HG03060 (cell line): Measurements from ENCODE around the gene FAM118A.
"Not testable (repeated sequence)": the region's sequence is repeated elsewhere in the genome, so short reads cannot be mapped to it uniquely, and the experiment has no call there.

Source experiments
- ATAC-seq: cut with Tn5 transposase; IDR thresholded peaks from one replicate; pipeline ENCODE4 v1.9.1; 2021; ENCODE audit warnings: low read depth, moderate number of reproducible peaks; ENCODE audit not compliant: unreplicated experiment

Gene FAM118A

GRCh38 chr22:45280587-45280980 lies 29.1 kb upstream of the FAM118A start:
- ATAC-seq = no peak

DNA sequence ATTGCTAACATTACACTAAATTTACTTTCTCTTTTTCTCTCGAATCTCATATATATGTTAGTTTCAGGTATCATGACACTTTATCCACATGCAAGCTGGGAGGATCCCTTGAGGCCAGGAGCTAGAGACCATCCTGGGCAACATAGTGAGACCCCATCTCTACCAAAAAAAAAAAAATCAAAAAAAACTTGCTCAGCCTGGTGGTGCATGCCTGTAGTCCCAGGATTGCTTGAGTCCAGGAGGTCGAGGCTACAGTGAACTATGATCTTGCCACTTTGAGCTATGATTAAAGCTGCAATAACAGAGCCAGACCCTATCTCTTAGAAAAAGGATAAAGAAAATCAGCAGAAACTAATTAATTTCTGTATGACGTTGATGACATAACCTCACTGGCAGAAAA lies 28.7 kb upstream of the FAM118A start:
- no peak for ATAC-seq

- ATAC-seq = no peak
Measured at GRCh38 chr22:45284705-45285262, 24.9 kb upstream of the FAM118A start, which contains the start of gene UPK3A. Gene UPK3A (plus strand): TSS chr22:45284949. CDS start chr22:45285014, 65 bp downstream.

- no peak for ATAC-seq
Measured at GRCh38 chr22:45285263-45286058, 24.3 kb upstream of the FAM118A start.

DNA sequence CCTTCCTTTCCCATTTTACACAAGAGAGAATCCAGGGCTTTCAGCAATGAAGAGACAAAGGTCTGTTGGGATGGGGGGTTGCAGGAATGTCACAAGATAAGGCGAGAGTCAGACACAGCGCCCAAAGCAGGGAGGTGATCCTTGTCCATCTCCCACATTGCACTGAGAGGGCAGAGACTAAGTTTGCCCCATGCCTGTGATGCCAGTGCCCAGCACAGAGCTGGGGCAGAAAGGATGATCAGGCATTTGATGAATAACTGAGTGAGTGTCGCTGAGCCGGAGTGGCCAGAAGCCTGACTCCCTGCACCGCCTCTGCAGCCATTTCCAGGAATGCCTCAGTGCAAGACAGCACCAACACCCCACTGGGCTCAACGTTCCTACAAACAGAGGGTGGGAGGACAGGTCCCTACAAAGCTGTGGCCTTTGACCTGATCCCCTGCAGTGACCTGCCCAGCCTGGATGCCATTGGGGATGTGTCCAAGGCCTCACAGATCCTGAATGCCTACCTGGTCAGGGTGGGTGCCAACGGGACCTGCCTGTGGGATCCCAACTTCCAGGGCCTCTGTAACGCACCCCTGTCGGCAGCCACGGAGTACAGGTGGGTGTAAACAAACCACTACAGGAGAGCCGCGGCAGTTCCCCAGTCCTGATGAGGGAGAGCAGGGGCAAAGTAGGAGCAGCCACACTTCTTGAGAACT lies 22.7 kb upstream of the FAM118A start:
- ATAC-seq = no peak

DNA sequence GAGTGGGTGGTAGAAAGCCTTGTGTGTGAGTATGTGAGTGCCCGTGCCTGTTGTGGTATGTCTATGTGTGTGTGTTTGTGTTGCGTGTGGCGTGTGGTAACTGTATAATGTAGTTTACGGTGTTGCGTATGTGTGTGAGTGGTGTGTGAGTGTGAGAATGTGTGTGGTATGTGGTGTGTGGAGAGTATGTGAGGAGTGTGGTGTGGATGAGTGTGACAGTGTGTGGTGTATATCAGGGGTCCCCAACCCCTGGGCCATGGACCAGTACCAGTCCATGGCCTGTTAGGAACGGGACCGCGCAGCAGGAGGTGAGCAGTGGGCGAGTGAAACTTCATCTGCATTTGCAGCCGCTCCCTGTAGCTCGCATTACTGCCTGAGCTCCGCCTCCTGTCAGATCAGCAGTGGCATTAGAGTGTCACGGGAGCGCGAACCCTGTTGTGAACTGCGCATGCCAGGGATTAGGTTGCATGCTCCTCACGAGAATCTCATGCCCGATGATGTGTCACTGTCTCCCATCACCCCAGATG lies 19.3 kb upstream of the FAM118A start:
- no peak for ATAC-seq

DNA sequence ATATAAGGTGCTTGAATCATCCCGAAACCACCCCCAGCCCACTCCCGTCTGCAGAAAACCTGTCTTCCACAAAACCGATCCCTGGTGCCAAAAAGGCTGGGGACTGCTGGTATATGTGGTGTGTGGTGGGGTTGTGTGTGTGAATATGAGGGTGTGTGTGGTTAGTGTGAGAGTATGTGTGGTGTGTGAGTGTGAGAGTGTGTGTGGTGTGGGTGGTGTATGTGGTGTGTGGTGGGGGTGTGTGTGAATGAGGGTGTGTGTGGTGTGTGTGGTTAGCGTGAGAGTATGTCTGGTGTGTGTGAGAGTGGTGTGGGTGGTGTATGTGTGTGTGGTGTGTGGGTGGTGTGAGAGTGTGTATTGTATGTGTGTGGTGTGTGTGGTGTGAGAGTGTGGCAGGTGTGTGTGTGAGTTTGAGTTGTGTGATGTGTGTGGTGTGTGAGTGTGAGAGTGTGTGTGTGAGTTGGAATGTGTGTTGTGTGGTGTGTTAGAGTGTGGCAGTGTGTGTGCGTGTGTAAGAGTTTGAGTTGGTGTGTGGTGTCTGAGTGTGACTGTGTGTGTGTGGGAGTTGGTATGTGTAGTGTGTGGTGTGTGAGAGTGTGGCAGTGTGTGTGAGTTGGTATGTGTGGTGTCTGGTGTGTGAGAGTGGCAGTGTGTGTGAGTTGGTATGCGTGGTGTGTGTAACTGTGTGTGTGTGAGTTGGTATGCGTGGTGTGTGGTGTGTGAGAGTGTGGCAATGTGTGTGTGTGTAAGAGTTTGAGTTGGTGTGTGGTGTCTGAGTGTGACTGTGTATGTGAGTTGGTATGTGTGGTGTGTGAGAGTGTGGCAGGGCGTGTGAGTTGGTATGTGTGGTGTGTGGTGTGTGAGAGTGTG lies 18.4 kb upstream of the FAM118A start:
- no peak for ATAC-seq

DNA sequence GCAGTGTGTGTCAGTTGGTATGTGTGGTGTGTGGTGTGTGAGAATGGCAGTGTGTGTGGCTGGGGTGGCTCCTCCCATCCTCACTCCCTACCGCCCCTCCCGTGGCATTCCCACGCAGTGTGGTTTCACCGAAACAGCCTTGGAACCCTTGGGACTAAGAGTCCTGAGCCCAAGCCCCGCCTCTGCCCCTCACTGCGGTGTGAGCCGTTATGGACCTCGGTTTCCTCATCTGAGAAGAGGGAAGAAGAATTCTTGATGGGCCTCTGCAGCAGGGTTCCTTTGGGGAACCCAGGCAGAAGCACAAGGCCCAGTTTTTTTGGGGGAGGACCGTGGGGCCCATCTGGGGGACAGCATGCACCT lies 17.8 kb upstream of the FAM118A start:
- no peak for ATAC-seq

GRCh38 chr22:45292731-45293442 lies 16.8 kb upstream of the FAM118A start:
- no peak for ATAC-seq

DNA sequence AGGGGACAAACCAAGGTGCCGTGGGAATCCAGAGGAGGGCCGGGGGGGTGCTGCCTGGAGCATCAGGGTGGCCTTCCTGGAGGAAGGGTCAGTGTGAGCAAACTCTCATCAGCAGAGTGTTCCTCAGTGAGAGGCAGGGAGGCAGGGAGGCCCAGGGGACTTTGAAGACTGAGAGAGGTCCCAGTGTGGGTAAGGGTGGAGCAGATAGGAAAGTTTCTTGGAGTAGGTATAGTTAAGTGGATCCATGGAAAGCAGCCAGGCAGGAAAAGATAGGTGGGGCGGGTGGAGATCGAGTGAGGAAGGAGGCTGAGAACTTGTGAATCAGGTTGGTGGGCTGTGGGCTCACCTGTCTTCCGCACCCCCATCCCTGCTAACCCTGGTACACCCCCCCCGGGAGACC lies 15.7 kb upstream of the FAM118A start:
- ATAC-seq = no peak

DNA sequence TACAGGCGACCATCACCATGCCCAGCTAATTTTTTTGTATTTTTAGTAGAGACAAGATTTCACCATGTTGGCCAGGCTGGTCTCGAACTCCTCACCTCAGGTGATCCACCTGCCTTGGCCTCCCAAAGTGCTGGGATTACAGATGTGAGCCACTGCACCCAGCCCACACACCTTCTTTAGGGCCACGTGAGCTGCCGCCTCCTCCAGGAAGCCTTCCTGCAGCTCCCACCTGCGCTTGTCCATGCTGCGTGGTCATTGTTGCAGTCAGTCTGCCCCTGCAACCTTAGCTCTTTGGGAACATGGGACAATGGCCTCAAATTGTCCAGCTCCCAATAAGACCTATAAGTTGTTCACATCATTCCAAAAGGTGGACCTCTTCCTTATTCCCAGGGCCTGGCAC lies 14.7 kb upstream of the FAM118A start:
- not testable (repeated sequence) for ATAC-seq

- ATAC-seq = no peak
Measured at GRCh38 chr22:45295492-45295891, 14.2 kb upstream of the FAM118A start.

DNA sequence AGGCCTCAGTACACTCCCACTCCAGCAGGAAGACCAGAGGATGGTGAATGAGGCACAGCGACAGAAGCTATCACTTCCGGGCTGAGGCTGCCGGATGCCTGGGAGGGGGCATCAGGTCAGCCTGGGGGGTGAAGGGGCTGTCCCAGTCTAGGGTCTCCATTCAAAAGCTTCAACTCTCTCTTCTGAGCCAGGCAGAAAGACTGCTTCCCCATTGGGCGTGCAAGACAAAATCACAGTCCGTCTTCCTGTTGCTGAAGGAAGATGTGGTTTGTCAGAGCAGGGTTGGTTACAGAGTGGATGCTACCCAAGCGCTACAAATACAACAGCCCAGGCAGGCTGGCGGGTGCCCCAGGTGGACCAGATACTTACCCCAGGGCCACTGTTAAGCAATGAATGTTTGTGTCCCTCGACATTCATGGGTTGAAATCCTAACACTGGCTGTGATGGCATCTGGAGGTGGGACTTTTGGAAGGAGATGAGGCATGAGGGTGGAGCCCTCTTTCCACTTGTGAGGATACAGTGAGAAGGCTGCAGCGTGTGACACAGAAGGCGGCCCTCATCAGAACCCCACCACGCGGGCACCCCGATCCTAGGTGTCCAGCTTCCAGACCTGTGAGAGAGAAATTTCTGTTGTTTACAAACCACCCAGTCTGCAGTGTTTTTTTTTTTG lies 13.0 kb upstream of the FAM118A start:
- no peak for ATAC-seq

GRCh38 chr22:45298934-45299505 lies 10.7 kb upstream of the FAM118A start:
- ATAC-seq = no peak

GRCh38 chr22:45302751-45303150 lies 7.0 kb upstream of the FAM118A start:
- ATAC-seq = no peak

DNA sequence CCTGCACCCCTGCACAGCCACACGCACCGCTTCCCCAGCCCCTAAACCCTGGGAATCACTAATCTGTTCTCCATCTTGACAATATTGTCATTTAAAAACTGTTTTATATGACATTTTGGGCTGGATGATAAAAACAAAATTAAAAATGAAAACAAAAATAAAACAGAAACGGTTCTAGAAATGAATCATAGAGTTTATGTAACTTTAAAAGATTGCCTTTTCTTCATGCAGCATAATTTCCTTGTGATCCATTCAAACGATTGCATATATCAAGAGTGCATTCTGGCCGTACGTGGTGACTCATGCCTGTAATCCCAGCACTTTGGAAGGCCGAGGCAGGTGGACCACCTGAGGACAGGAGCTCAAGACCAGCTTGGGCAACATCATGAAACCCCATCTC lies 6.6 kb upstream of the FAM118A start:
- ATAC-seq = no peak

DNA sequence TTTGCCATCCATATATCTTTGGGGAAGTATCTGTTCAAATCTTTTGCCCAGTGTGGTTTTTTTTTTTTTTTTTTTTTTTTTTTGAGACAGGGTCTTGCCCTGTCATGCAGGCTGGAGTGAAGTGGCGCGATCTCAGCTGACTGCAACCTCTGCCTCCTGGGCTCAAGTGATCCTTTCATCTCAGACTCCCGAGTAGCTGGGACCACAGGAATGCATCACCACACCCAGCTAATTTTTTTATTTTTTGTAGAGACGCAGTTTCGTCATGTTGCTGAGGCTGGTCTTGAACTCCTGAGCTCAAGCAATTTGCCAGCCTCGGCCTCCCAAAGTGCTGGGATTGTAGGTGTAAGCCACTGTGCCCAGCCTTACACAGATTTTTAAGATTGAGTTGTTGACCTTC lies 4.8 kb upstream of the FAM118A start:
- ATAC-seq = no peak

- no peak for ATAC-seq
Measured at GRCh38 chr22:45305456-45306075, 4.2 kb upstream of the FAM118A start.

DNA sequence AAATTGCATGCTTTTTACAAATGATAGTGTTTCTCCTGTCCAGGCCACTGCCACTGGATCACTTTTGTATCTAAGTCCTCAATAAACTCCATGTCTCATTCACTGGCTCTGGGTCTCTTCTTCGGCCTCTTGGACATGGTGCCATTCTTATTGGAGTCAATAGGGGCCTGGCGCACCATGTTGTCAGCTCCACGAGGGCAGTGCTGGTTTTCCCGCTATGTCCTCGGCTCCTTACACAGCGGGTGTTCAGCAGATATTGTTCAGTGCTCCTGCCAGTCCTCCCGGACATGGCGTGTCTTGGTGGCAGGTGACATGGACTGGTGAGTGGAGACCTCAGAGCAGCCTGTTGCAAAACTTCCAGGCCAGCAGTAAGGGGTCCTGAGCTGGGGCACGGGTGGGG lies 3.6 kb upstream of the FAM118A start:
- no peak for ATAC-seq
